ENCODE data around the gene CATSPER1. TPM values are rescaled to one million over a fixed set of nuclear protein-coding genes. Genes with fewer than 3 reads are reported as not detected.

CATSPER1 gene
- total RNA-seq, 1 donor from 2014 or later: not detected

DNA sequence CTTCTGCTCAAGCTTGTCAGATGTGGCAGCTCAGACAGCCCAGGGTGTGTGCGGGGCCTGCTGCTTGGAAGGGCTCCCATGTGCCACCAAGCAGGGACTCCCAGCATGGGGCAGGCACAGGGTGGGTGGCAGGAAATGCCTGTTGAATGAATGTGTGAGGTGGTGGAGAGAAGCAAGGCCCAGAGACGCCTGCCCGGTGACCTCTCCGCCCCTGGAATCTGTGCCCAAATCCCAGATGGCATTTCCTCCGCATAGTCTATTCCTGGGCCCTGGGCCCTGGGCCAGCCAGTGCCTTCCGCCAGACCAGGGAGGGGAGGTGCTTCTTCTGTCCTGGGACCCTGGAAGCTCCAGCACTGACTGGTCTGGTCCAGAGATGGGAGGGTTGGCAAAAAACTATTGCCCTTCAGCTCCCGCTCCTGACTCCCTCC, 10.8 kb downstream of the CATSPER1 start:
- peaks cover 11% of the 10 kb centered on the region for H3K4me1 ChIP-seq
- DNase-seq (ENCODE audit: extremely low spot score in 2 of 2): no peak
- H3K27me3 ChIP-seq: no peaks in the 10 kb centered on the region
- no peak overlapping the region for H3K27ac ChIP-seq
- H3K36me3 ChIP-seq: no peaks in the 10 kb centered on the region
- H3K9me3 ChIP-seq: no peaks in the 10 kb centered on the region
- intact Hi-C loops (cut with DNase I): no loop called here
- H3K4me3 ChIP-seq: no peak overlapping the region
- TF ChIP-seq POLR2A (IDR thresholded peaks at IDR 0.05) (no peak), POLR2AphosphoS5 (IDR thresholded peaks at IDR 0.05; ENCODE audit: insufficient read depth in 1 of 2, low read depth in 1 of 2) (no peak)
- TF ChIP-seq, protein P1, sequence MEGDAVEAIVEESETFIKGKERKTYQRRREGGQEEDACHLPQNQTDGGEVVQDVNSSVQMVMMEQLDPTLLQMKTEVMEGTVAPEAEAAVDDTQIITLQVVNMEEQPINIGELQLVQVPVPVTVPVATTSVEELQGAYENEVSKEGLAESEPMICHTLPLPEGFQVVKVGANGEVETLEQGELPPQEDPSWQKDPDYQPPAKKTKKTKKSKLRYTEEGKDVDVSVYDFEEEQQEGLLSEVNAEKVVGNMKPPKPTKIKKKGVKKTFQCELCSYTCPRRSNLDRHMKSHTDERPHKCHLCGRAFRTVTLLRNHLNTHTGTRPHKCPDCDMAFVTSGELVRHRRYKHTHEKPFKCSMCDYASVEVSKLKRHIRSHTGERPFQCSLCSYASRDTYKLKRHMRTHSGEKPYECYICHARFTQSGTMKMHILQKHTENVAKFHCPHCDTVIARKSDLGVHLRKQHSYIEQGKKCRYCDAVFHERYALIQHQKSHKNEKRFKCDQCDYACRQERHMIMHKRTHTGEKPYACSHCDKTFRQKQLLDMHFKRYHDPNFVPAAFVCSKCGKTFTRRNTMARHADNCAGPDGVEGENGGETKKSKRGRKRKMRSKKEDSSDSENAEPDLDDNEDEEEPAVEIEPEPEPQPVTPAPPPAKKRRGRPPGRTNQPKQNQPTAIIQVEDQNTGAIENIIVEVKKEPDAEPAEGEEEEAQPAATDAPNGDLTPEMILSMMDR (IDR thresholded peaks at IDR 0.05): no peak

DNA sequence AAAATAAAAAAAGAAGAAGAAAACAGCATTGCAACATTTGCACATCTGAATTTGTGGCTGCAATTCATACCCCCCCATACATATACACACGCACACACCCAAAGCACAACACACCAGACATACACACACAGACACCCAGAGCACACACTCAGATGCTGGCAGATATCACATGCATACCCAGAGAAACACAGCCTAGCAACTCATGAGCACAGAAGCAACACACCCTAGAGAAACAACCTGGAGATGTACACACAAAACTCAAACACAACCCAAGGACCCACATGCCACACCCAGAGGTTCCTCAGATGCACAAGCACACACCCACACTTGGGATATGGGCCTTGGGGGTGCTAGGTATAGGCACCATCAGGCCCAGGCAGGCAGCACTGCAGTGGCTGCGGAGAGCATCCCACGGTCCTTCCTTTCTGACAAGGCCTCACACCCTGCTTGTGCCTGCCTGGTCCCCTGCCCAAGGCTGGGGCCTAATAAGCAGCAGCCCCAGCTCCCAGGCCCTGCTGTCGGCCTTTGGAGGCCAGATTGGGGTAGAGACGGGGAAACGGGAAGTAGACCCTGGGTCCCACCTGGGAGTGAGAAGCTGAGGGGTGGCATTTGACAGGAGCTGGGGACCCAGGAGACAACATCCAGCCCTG, 11.3 kb downstream of the CATSPER1 start:
- H3K27ac ChIP-seq: no peak overlapping the region

DNA sequence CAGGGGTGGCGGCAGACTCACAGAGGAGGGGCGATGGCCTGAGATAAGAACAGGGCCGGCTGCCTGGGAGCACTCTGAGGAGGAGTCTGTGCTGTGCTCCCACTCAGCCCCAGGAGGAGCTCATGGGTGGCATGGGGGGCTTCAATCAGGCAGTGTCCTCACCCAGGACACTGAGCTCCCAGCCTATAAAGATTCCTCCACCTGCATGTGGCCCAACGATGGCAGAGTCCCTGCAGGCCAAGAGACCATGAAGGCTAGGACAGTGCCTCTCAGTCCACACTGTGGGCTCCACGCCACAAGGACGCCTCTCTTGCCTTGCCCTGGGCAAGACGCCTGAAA, 12.5 kb downstream of the CATSPER1 start:
- no peak for DNase-seq (ENCODE audit: extremely low spot score in 2 of 2)
- TF ChIP-seq POLR2A (IDR thresholded peaks at IDR 0.05) (no peak), POLR2AphosphoS5 (IDR thresholded peaks at IDR 0.05; ENCODE audit: insufficient read depth in 1 of 2, low read depth in 1 of 2) (no peak)
- TF ChIP-seq, protein P1 (IDR thresholded peaks at IDR 0.05): no peak
- no peaks in the 10 kb centered on the region for H3K27me3 ChIP-seq
- no peak overlapping the region for H3K4me3 ChIP-seq
- H3K9me3 ChIP-seq: no peaks in the 10 kb centered on the region
- H3K4me1 ChIP-seq: peaks cover 11% of the 10 kb centered on the region
- intact Hi-C loops (cut with DNase I): no loop called here
- H3K27ac ChIP-seq: no peak overlapping the region
- no peaks in the 10 kb centered on the region for H3K36me3 ChIP-seq

More for the DNA sequence above, 11.3 kb downstream of the CATSPER1 start:
- TF ChIP-seq, protein P1 (IDR thresholded peaks at IDR 0.05): no peak
- TF ChIP-seq POLR2A (IDR thresholded peaks at IDR 0.05) (no peak), POLR2AphosphoS5 (IDR thresholded peaks at IDR 0.05; ENCODE audit: insufficient read depth in 1 of 2, low read depth in 1 of 2) (no peak)
- no peak overlapping the region for H3K4me3 ChIP-seq
- H3K9me3 ChIP-seq: no peaks in the 10 kb centered on the region
- no peaks in the 10 kb centered on the region for H3K36me3 ChIP-seq
- intact Hi-C loops (cut with DNase I): no loop called here
- H3K27me3 ChIP-seq: no peaks in the 10 kb centered on the region
- no peak for DNase-seq (ENCODE audit: extremely low spot score in 2 of 2)
- peaks cover 11% of the 10 kb centered on the region for H3K4me1 ChIP-seq

DNA sequence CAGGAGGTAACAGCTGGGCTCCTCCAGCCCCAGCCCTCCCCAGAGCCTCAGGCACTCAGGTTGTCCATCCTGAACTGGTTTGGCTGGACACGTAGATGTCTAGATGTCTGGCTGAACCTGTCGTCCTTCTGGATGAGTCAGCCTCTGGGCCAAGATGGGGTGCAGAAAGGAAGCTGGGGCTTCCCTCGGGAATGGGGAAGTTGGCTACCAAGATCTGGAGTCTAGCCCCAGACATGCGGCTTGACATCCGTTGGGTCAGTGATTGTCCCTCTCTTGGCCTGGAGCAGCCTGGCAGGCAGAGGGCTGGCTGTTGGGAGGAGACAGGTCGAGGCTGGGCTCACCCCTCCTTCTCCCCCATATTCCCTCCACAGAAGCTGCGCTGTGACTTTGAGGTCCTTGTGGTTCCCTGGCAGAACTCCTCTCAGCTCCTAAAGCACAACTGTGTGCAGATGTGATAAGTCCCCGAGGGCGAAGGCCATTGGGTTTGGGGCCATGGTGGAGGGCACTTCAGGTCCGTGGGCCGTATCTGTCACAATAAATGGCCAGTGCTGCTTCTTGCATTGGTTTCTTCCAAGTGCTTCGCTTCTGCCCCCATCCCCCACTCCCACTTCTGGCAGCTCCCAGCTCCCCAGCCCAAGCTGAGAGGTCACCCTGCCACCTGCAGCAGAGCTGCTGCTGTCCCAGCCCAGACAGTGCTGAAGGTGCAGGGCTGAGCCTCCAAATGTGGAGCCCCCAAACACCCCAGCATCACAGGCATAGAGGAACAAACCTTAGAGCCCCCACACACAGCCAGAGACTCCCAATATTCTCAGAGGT, 13.1 kb downstream of the CATSPER1 start:
- Histone ChIP-seq H3K27me3 (no peaks in the 10 kb centered on the region), H3K4me1 (peaks cover 11% of the 10 kb centered on the region), H3K27ac (no peak overlapping the region), H3K4me3 (peak overlapping the region in 1 of 2 donors; percentile 17), H3K9me3 (no peaks in the 10 kb centered on the region), H3K36me3 (no peaks in the 10 kb centered on the region)
- TF ChIP-seq, protein P1 (IDR thresholded peaks at IDR 0.05): no peak
- TF ChIP-seq POLR2AphosphoS5 (IDR thresholded peaks at IDR 0.05; ENCODE audit: insufficient read depth in 1 of 2, low read depth in 1 of 2) (no peak), POLR2A (IDR thresholded peaks at IDR 0.05) (no peak)
- intact Hi-C loops (cut with DNase I): no loop called here
- DNase-seq (ENCODE audit: extremely low spot score in 2 of 2): no peak

All from vagina (tissue), 2 donors.